Activated CD4-positive, alpha-beta memory T cell treated with anti-CD3 and anti-CD28 coated beads, Interleukin-2, amount 10 ng/mL, durations not matched to agents 7 days and 5 days (primary cell): ENCODE data around the gene OR10D3. TPM values are rescaled to one million over a fixed set of nuclear protein-coding genes. Genes with fewer than 3 reads are reported as not detected.
A peak's percentile ranks its signal among the peaks of the same experiment; 100 is the strongest.

Experiments
- CTCF ChIA-PET: fragments of 350-600 bp; sonication (Branson Sonifier 250); formaldehyde crosslinking; loops from one replicate; lab custom pipeline; 2021; ENCODE audit warnings: antibody characterized with exemption, inconsistent platforms; lab: Charles Lee
- POLR2A ChIA-PET: fragments of 350-600 bp; sonication (Branson Sonifier 250); formaldehyde crosslinking; loops from one replicate; lab custom pipeline; 2021; ENCODE audit warnings: antibody characterized with exemption; lab: Charles Lee
- DNase-seq: peaks from one replicate; pipeline ENCODE4 v3.0.0-alpha.2; 2020
- H3K27ac Mint-ChIP-seq: one replicate; pipeline ENCODE4 v1.8.0; 2021; ENCODE audit warnings: mild to moderate bottlenecking, mixed read lengths
- H3K27me3 Mint-ChIP-seq: one replicate; pipeline ENCODE4 v1.8.0; 2021; ENCODE audit warnings: mixed read lengths
- H3K36me3 Mint-ChIP-seq: one replicate; pipeline ENCODE4 v1.8.0; 2021; ENCODE audit warnings: low read depth, mixed read lengths
- H3K4me1 Mint-ChIP-seq: one replicate; pipeline ENCODE4 v1.8.0; 2021; ENCODE audit warnings: mixed read lengths
- H3K4me3 Mint-ChIP-seq: one replicate; pipeline ENCODE4 v1.8.0; 2021; ENCODE audit warnings: mild to moderate bottlenecking, mixed read lengths
- H3K9me3 Mint-ChIP-seq: one replicate; pipeline ENCODE4 v1.8.0; 2021; ENCODE audit warnings: mixed read lengths
- total RNA-seq, 2 experiments: library from RNA; stranded (reverse); gene quantifications; one replicate each; pipeline ENCODE4 v1.2.3, GENCODE V29; 2021

OR10D3 gene
- total RNA-seq, 2 experiments from 2014 or later = not detected

GRCh38 chr11:124172599-124172998 lies 10.5 kb upstream of the OR10D3 start:
- Mint-ChIP-seq H3K4me3 (no peak overlapping the region), H3K9me3 (no peaks in the 10 kb centered on the region), H3K27ac (no peak overlapping the region), H3K36me3 (no peaks in the 10 kb centered on the region), H3K27me3 (no peaks in the 10 kb centered on the region), H3K4me1 (no peaks in the 10 kb centered on the region)
- no peak for DNase-seq
- ChIA-PET CTCF (no interaction called here), POLR2A (no interaction called here)

GRCh38 chr11:124174001-124174583 lies 9.1 kb upstream of the OR10D3 start:
- H3K9me3 Mint-ChIP-seq = no peaks in the 10 kb centered on the region
- H3K4me1 Mint-ChIP-seq = no peaks in the 10 kb centered on the region
- no peak overlapping the region for H3K4me3 Mint-ChIP-seq
- no peaks in the 10 kb centered on the region for H3K36me3 Mint-ChIP-seq
- no peak overlapping the region for H3K27ac Mint-ChIP-seq
- H3K27me3 Mint-ChIP-seq = no peaks in the 10 kb centered on the region
- no peak for DNase-seq
- ChIA-PET CTCF (no interaction called here), POLR2A (no interaction called here)

GRCh38 chr11:124176925-124177715 lies 6.0 kb upstream of the OR10D3 start:
- Mint-ChIP-seq H3K36me3 (no peaks in the 10 kb centered on the region), H3K27me3 (peaks cover 4% of the 10 kb centered on the region), H3K4me3 (no peak overlapping the region), H3K9me3 (no peaks in the 10 kb centered on the region), H3K4me1 (no peaks in the 10 kb centered on the region), H3K27ac (no peak overlapping the region)
- POLR2A ChIA-PET = no interaction called here
- CTCF ChIA-PET = no interaction called here
- DNase-seq = no peak

- DNase-seq = no peak
- no peak overlapping the region for H3K4me3 Mint-ChIP-seq
- H3K27ac Mint-ChIP-seq = no peak overlapping the region
- no peaks in the 10 kb centered on the region for H3K36me3 Mint-ChIP-seq
- H3K27me3 Mint-ChIP-seq = peaks cover 8% of the 10 kb centered on the region
- no peaks in the 10 kb centered on the region for H3K4me1 Mint-ChIP-seq
- POLR2A ChIA-PET = no interaction called here
- CTCF ChIA-PET = no interaction called here
- no peaks in the 10 kb centered on the region for H3K9me3 Mint-ChIP-seq
Observed at GRCh38 chr11:124179310-124179709, 3.8 kb upstream of the OR10D3 start.

- Mint-ChIP-seq H3K9me3 (no peaks in the 10 kb centered on the region), H3K36me3 (no peaks in the 10 kb centered on the region), H3K27me3 (peaks cover 3% of the 10 kb centered on the region), H3K27ac (no peak overlapping the region), H3K4me3 (no peak overlapping the region), H3K4me1 (no peaks in the 10 kb centered on the region)
- ChIA-PET POLR2A (no interaction called here), CTCF (interaction anchor here (1.0 kb wide), 1 partner anchor 39 kb away, joined by 3 read pairs; no protein-coding TSS in a partner anchor)
- DNase-seq = no peak
Observed at GRCh38 chr11:124190298-124191139, 7.4 kb downstream of the OR10D3 start.

GRCh38 chr11:124193221-124194010 lies 10.3 kb downstream of the OR10D3 start:
- DNase-seq = no peak
- Mint-ChIP-seq H3K9me3 (no peaks in the 10 kb centered on the region), H3K4me3 (no peak overlapping the region), H3K4me1 (no peaks in the 10 kb centered on the region), H3K36me3 (no peaks in the 10 kb centered on the region), H3K27me3 (peaks cover 1% of the 10 kb centered on the region), H3K27ac (no peak overlapping the region)
- ChIA-PET CTCF (interaction anchor here (3.9 kb wide), 1 partner anchor 123 kb away, joined by 84 read pairs; no protein-coding TSS in a partner anchor), POLR2A (no interaction called here)

GRCh38 chr11:124194293-124195188 lies 11.4 kb downstream of the OR10D3 start:
- Mint-ChIP-seq H3K27me3 (peaks cover 1% of the 10 kb centered on the region), H3K9me3 (no peaks in the 10 kb centered on the region), H3K27ac (no peak overlapping the region), H3K4me1 (no peaks in the 10 kb centered on the region), H3K4me3 (no peak overlapping the region), H3K36me3 (no peaks in the 10 kb centered on the region)
- ChIA-PET POLR2A (no interaction called here), CTCF (interaction anchor here (0.7 to 3.9 kb wide), 7 partner anchors 40 to 130 kb away, joined by 3 to 84 read pairs (median 3); no protein-coding TSS in a partner anchor)
- no peak for DNase-seq

GRCh38 chr11:124195189-124195734 lies 12.1 kb downstream of the OR10D3 start:
- POLR2A ChIA-PET = no interaction called here
- DNase-seq = peak; percentile 50
- Mint-ChIP-seq H3K4me3 (no peak overlapping the region), H3K9me3 (no peaks in the 10 kb centered on the region), H3K27ac (no peak overlapping the region), H3K4me1 (no peaks in the 10 kb centered on the region), H3K36me3 (no peaks in the 10 kb centered on the region), H3K27me3 (peaks cover 1% of the 10 kb centered on the region)
- CTCF ChIA-PET = interaction anchor here (0.8 to 3.9 kb wide), 5 partner anchors 41 to 131 kb away, joined by 3 to 84 read pairs (median 4); no protein-coding TSS in a partner anchor

- H3K4me3 Mint-ChIP-seq = no peak overlapping the region
- DNase-seq = no peak
- H3K27me3 Mint-ChIP-seq = peaks cover 1% of the 10 kb centered on the region
- no peaks in the 10 kb centered on the region for H3K36me3 Mint-ChIP-seq
- ChIA-PET CTCF (interaction anchor here (3.1 kb wide), 1 partner anchor 127 kb away, joined by 24 read pairs; no protein-coding TSS in a partner anchor), POLR2A (no interaction called here)
- no peaks in the 10 kb centered on the region for H3K4me1 Mint-ChIP-seq
- no peaks in the 10 kb centered on the region for H3K9me3 Mint-ChIP-seq
- H3K27ac Mint-ChIP-seq = no peak overlapping the region
Observed at GRCh38 chr11:124197999-124198398, 14.9 kb downstream of the OR10D3 start.

GRCh38 chr11:124198897-124199296 lies 15.8 kb downstream of the OR10D3 start:
- H3K27ac Mint-ChIP-seq = no peak overlapping the region
- ChIA-PET CTCF (interaction anchor here (3.1 kb wide), 1 partner anchor 128 kb away, joined by 24 read pairs; no protein-coding TSS in a partner anchor), POLR2A (no interaction called here)
- H3K4me1 Mint-ChIP-seq = no peaks in the 10 kb centered on the region
- H3K4me3 Mint-ChIP-seq = no peak overlapping the region
- no peaks in the 10 kb centered on the region for H3K36me3 Mint-ChIP-seq
- no peak for DNase-seq
- no peaks in the 10 kb centered on the region for H3K9me3 Mint-ChIP-seq
- H3K27me3 Mint-ChIP-seq = peaks cover under 1% of the 10 kb centered on the region

- Mint-ChIP-seq H3K4me3 (no peak overlapping the region), H3K27ac (no peak overlapping the region), H3K4me1 (no peaks in the 10 kb centered on the region), H3K36me3 (no peaks in the 10 kb centered on the region), H3K9me3 (no peaks in the 10 kb centered on the region), H3K27me3 (no peaks in the 10 kb centered on the region)
- no peak for DNase-seq
- ChIA-PET POLR2A (no interaction called here), CTCF (no interaction called here)
Observed at GRCh38 chr11:124199702-124200101, 16.6 kb downstream of the OR10D3 start.
